SU-DHL-6 (cell line): ENCODE results near the gene NT5C1A.

Experiments used
- H2AFZ ChIP-seq: fragments of 200-600 bp; sonication (generic); 2 replicates; pipeline ENCODE4 v1.6.1; 2014; ENCODE audit warnings: low read depth, mild to moderate bottlenecking, moderate library complexity, mixed read lengths, antibody characterized with exemption, low read length; ENCODE audit not compliant: severe bottlenecking
- H3F3A ChIP-seq: fragments of 200-600 bp; shearing (Covaris generic); 2 replicates; pipeline ENCODE4 v1.6.0; 2016; ENCODE audit warnings: antibody characterized with exemption, mild to moderate bottlenecking; ENCODE audit not compliant: insufficient read depth
- H3K27ac ChIP-seq: fragments of 200-600 bp; sonication (generic); 2 replicates; pipeline ENCODE4 v1.5.1; 2016; ENCODE audit warnings: low read depth, mild to moderate bottlenecking, low read length, moderate library complexity, mixed read lengths
- H3K27me3 ChIP-seq: fragments of 200-600 bp; sonication (generic), shearing (Covaris generic); 2 replicates; pipeline ENCODE4 v1.6.0; 2014; ENCODE audit warnings: mild to moderate bottlenecking, low read length
- H3K36me3 ChIP-seq: fragments of 200-600 bp; sonication (generic); 2 replicates; pipeline ENCODE4 v1.6.1; 2014; ENCODE audit warnings: mild to moderate bottlenecking, low read length, mixed read lengths
- H3K4me2 ChIP-seq: fragments of 300-600, 200-600 bp; shearing (Covaris generic), sonication (generic); 2 replicates; pipeline ENCODE4 v1.6.0; 2014; ENCODE audit warnings: low read length, low read depth, mild to moderate bottlenecking; ENCODE audit not compliant: poor library complexity, severe bottlenecking
- H3K4me3 ChIP-seq: fragments of 200-600 bp; sonication (generic); 2 replicates; pipeline ENCODE4 v1.5.1; 2014; ENCODE audit warnings: antibody characterized with exemption, low read length, mild to moderate bottlenecking, mixed read lengths; ENCODE audit not compliant: insufficient read depth, poor library complexity, severe bottlenecking
- H3K79me2 ChIP-seq: fragments of 200-600 bp; sonication (generic); 2 replicates; pipeline ENCODE4 v1.6.1; 2014; ENCODE audit warnings: mild to moderate bottlenecking, low read length, moderate library complexity; ENCODE audit not compliant: insufficient read depth
- H3K9ac ChIP-seq: fragments of 200-600 bp; sonication (generic); 2 replicates; pipeline ENCODE4 v1.7.0; 2014; ENCODE audit warnings: mild to moderate bottlenecking, low read length
- H3K9me2 ChIP-seq: fragments of 200-600 bp; sonication (generic); replicated peaks from 2 replicates; pipeline ENCODE4 v1.6.1; 2014; ENCODE audit warnings: low read length; ENCODE audit not compliant: insufficient read depth
- H3K9me3 ChIP-seq: fragments of 200-600 bp; sonication (generic); 2 replicates; pipeline ENCODE4 v1.6.1; 2014; ENCODE audit warnings: low read length, mixed read lengths; ENCODE audit not compliant: insufficient read depth
- H4K20me1 ChIP-seq: fragments of 200-600 bp; sonication (generic); 2 replicates; pipeline ENCODE4 v1.6.1; 2014; ENCODE audit warnings: low read depth, mild to moderate bottlenecking, antibody characterized with exemption, low read length, moderate library complexity, mixed read lengths
- EZH2phosphoT487 ChIP-seq: fragments of 200-600 bp; sonication (generic), shearing (Covaris generic); conservative IDR thresholded peaks from 2 replicates; pipeline ENCODE4 v1.6.1; 2018; ENCODE audit warnings: mild to moderate bottlenecking, antibody characterized with exemption, low read length, moderate library complexity, mixed read lengths
- TF ChIP-seq, protein P1 (sequence below): fragments of 200-600 bp; sonication (generic); IDR thresholded peaks from one replicate; pipeline ENCODE4 v1.5.1; 2017; ENCODE audit warnings: antibody characterized with exemption, mild to moderate bottlenecking, low read length, moderate library complexity; ENCODE audit not compliant: insufficient read depth, poor library complexity, severe bottlenecking

Gene NT5C1A

DNA sequence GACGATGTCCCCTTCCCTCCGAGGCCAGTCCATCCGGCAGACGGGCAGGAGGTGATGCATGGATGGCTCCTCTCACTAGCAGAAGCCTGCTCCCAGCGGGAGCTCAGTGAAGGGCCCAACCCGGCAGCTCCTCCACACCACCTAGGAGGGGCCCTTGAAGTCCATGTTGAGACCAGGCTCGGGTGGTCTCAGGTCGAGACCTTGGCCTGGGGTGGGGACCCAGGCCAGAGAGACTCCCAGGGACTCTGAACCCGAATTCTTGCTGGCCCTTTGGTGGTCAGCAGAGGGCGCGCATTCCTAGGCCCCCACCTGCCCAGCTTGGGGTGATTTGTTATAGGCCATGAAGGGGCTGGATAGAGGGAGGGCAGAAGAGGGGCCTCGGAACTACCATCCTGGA lies 642 bp upstream of the NT5C1A start:
- Histone ChIP-seq H3F3A (no peaks in the 10 kb centered on the region), H3K36me3 (no peaks in the 10 kb centered on the region), H2AFZ (no peak overlapping the region), H3K79me2 (no peaks in the 10 kb centered on the region), H3K9me2 (no peaks in the 10 kb centered on the region), H3K27ac (no peak overlapping the region), H3K4me3 (no peak overlapping the region), H3K9ac (no peak overlapping the region), H3K27me3 (no peaks in the 10 kb centered on the region), H4K20me1 (no peaks in the 10 kb centered on the region), H3K9me3 (no peaks in the 10 kb centered on the region), H3K4me2 (no peak overlapping the region)
- TF ChIP-seq, protein P1, sequence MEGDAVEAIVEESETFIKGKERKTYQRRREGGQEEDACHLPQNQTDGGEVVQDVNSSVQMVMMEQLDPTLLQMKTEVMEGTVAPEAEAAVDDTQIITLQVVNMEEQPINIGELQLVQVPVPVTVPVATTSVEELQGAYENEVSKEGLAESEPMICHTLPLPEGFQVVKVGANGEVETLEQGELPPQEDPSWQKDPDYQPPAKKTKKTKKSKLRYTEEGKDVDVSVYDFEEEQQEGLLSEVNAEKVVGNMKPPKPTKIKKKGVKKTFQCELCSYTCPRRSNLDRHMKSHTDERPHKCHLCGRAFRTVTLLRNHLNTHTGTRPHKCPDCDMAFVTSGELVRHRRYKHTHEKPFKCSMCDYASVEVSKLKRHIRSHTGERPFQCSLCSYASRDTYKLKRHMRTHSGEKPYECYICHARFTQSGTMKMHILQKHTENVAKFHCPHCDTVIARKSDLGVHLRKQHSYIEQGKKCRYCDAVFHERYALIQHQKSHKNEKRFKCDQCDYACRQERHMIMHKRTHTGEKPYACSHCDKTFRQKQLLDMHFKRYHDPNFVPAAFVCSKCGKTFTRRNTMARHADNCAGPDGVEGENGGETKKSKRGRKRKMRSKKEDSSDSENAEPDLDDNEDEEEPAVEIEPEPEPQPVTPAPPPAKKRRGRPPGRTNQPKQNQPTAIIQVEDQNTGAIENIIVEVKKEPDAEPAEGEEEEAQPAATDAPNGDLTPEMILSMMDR: peak; percentile 81
- TF ChIP-seq EZH2phosphoT487: no peak

- Histone ChIP-seq H3K27me3 (no peaks in the 10 kb centered on the region), H3K27ac (no peak overlapping the region), H3K9ac (no peak overlapping the region), H3K79me2 (no peaks in the 10 kb centered on the region), H3K4me2 (no peak overlapping the region), H3F3A (no peaks in the 10 kb centered on the region), H4K20me1 (no peaks in the 10 kb centered on the region), H3K9me3 (no peaks in the 10 kb centered on the region), H2AFZ (no peak overlapping the region), H3K4me3 (no peak overlapping the region), H3K9me2 (no peaks in the 10 kb centered on the region), H3K36me3 (no peaks in the 10 kb centered on the region)
- no peak for TF ChIP-seq EZH2phosphoT487
- TF ChIP-seq, protein P1: no peak
Observed at GRCh38 chr1:39671433-39671792, 494 bp downstream of the NT5C1A start.

GRCh38 chr1:39670689-39671088 lies 1.2 kb downstream of the NT5C1A start:
- no peaks in the 10 kb centered on the region for H3K9me2 ChIP-seq
- H3K27ac ChIP-seq: no peak overlapping the region
- H3F3A ChIP-seq: no peaks in the 10 kb centered on the region
- H3K79me2 ChIP-seq: no peaks in the 10 kb centered on the region
- H3K4me2 ChIP-seq: no peak overlapping the region
- H3K9me3 ChIP-seq: no peaks in the 10 kb centered on the region
- no peak overlapping the region for H3K4me3 ChIP-seq
- no peaks in the 10 kb centered on the region for H3K36me3 ChIP-seq
- H3K27me3 ChIP-seq: no peaks in the 10 kb centered on the region
- H3K9ac ChIP-seq: no peak overlapping the region
- H2AFZ ChIP-seq: no peak overlapping the region
- no peaks in the 10 kb centered on the region for H4K20me1 ChIP-seq
- TF ChIP-seq, protein P1: no peak
- no peak for TF ChIP-seq EZH2phosphoT487

- no peaks in the 10 kb centered on the region for H3K9me3 ChIP-seq
- H3K4me2 ChIP-seq: no peak overlapping the region
- H2AFZ ChIP-seq: no peak overlapping the region
- H3K36me3 ChIP-seq: no peaks in the 10 kb centered on the region
- H3K27me3 ChIP-seq: no peaks in the 10 kb centered on the region
- TF ChIP-seq EZH2phosphoT487: no peak
- TF ChIP-seq, protein P1: no peak
- no peak overlapping the region for H3K9ac ChIP-seq
- no peak overlapping the region for H3K27ac ChIP-seq
- H3K9me2 ChIP-seq: no peaks in the 10 kb centered on the region
- no peaks in the 10 kb centered on the region for H3K79me2 ChIP-seq
- H4K20me1 ChIP-seq: no peaks in the 10 kb centered on the region
- H3F3A ChIP-seq: no peaks in the 10 kb centered on the region
- no peak overlapping the region for H3K4me3 ChIP-seq
Observed at GRCh38 chr1:39668894-39669293, 3.0 kb downstream of the NT5C1A start.
